Left colon (tissue), 2 donors: Measurements from ENCODE around the gene SLIT3. TPM values are rescaled to one million over a fixed set of nuclear protein-coding genes. Genes with fewer than 3 reads are reported as not detected.

Experiments
- ATAC-seq: fragments of 200-7000 bp; cut with Tn5 transposase; one replicate; pipeline ENCODE4 v1.9.1; 2020; ENCODE audit warnings: mild to moderate bottlenecking, moderate library complexity
- DNase-seq, 2 donors: peaks; one replicate each; pipeline ENCODE4 v3.0.0-alpha.2; 2020
- intact Hi-C, 2 donors: fragments of 100-400 bp; cut with DNase I in 1 of 2; cut with micrococcal nuclease in 1 of 2; formaldehyde crosslinking; loops; one replicate each; pipeline versions ENCODE4 v1.11.2 to v1.14.0; 2022; cut with DNase I, micrococcal nuclease
- total RNA-seq, 2 donors: library from RNA; stranded (reverse); fragmentation: NEBNext Ultra II Directional; extraction: Animal tissue kit (Norgen Biotek cat#: 25700); gene quantifications; one replicate each; pipeline ENCODE4 v1.2.1, GENCODE V29; 2021
- donor health status: DM: no; HTN: no; CAD: no.
- donor health status: DM: yes; HTN: yes; CAD: no.

SLIT3 gene
- total RNA-seq, 2 donors from 2014 or later = 6.1 to 15.7 TPM

DNA sequence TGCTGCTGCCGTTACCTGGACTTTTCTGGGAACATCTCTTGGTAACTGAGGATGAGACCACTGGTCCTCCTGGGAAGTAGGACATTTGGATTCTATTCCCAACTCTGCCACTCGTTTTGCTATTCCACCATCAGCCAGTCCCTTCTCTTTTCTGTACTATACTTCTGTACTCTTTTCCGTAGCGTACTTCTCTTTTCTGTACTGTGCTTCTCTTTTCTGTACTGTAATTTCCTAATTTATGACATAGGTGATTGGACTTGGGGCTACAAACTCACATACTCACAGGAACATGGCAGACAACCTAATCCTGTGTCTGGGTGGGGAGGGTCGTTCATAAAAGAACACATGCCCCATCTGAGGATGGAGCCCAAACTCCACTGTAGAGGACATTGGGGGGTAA is 386.4 kb downstream of the SLIT3 start:
- intact Hi-C loops = no loop called here
- no peak for DNase-seq
- no peak for ATAC-seq

DNA sequence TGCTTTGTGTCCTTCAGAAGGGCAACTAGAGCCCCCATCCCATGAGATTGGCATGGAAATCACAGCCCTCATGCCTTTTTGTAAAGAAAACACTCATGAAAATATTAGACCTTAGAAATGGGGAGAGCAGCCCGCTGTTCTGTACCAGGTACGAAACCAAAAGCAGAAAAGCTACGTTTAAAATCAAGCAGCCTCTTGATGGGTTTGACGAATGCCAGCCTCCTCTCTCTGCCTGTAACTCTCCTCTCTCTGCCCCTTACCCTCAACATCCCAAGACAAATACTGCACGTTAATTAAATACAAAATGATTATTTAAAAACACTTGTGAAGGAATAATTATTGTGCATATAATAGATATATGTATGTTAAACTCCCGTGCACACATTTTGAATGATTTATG is 390.1 kb downstream of the SLIT3 start:
- DNase-seq (no peak), ATAC-seq (no peak)
- intact Hi-C loops = no loop called here

DNA sequence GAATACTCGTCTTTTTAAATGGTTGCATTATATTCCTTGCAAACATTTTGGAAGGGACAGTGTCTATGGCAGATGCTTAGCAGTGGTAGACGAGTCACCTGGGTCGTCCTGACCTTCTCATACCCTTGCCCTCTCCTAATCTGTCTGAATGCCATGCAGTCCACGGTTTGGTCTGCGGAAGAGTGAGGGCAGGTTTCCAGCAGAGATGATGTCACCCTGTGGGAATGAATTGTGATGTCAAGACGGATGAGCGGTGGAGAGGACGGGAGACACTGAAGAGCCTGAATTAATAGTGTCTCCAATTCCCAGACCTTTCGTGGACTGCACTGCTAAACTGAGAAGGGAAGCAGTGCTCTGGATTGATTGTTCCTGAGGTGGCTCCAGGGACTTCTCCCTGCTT is 392.7 kb downstream of the SLIT3 start:
- ATAC-seq = no peak

DNA sequence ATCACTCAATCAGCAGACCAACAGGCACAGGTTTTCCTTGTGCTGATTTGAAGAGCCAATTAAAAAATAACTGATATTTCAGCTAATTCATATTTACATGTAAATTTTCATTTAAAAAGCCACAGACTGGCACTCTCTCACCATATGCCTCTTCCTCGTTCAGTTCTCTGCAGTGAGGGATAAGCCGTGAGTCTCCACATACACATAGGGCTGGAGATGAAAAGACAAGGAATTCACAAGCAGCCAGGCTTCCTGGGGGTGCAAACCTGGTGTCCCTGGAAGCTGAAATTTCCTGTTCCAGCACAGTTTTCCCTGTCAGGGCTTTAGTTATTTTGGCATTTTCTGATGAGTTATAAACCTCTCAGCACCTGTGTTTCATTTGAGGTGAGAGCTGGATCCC is 397.9 kb downstream of the SLIT3 start:
- DNase-seq = no peak
- intact Hi-C loops = no loop called here
- ATAC-seq = no peak

More for the DNA sequence above, 392.7 kb downstream of the SLIT3 start:
- intact Hi-C loops = no loop called here
- no peak for DNase-seq

DNA sequence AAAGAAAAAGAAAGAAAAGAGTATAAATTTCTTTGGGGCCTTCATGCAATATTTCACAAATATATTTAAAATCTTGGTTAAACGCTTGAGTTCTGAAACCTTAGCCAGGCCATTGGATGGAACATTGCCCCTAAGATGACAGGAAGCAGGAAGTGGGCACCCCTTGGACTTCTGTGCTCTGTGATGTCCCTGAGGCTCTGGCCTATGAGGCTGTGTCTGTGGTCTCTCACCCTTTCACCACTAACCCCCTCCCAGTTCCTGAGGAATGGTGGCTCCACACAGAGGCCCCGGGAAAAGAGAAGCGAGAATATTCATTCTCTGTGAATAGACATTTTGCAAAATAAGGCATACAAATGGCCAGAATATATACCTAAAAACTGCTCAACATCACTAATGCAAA is 401.3 kb downstream of the SLIT3 start:
- ATAC-seq (no peak), DNase-seq (no peak)
- intact Hi-C loops = no loop called here

DNA sequence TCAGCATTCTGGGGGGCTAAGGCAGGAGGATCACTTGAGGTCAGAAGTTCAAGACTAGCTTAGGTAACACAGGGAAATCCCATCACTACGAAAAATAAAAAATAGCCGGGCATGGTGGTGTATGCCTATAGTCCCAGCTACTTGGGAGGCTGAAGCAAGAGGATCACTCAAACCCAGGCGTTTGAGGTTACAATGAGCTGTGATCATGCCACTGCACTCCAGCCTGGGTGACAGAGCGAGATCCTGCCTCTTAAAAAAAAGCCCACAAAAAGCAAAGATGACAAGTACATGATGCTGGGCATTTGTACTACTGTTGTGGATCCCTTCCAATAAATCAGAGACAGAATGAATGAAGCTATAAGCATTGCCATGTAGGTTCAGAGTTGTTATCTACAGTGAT is 401.7 kb downstream of the SLIT3 start:
- intact Hi-C loops = no loop called here
- ATAC-seq (no peak), DNase-seq (no peak)

DNA sequence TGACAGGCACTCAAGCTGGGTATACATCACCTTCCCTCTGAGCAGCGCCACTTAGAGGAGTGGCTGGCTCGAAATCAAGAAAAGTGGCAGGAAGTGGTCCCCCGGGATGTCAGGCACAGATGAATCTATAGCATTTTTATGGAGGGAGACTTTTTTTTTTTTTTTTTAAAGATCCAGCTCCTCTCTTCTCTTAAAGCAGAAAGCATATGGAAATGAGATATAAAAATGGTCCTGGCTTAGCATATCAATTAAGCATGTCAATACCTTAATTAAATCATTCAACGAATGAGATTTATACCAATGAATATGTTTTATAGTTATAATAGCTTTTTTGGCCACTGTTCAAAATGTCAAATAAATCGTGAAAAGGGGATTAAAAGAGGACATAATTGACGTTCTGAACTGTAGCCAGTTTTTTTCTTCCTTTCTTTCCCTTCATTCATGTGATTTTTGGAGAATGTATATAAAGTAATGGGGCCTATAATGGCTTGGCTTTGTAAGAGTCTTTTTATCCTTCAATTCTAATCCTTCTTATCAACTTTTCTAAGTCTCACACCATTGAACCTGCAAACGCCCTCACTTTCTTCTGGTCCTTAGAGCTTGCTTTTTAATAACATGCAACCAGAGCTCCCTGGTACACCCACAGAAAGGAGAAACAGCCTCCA is 402.6 kb downstream of the SLIT3 start:
- ATAC-seq = no peak
- intact Hi-C loops = no loop called here
- DNase-seq = no peak

DNA sequence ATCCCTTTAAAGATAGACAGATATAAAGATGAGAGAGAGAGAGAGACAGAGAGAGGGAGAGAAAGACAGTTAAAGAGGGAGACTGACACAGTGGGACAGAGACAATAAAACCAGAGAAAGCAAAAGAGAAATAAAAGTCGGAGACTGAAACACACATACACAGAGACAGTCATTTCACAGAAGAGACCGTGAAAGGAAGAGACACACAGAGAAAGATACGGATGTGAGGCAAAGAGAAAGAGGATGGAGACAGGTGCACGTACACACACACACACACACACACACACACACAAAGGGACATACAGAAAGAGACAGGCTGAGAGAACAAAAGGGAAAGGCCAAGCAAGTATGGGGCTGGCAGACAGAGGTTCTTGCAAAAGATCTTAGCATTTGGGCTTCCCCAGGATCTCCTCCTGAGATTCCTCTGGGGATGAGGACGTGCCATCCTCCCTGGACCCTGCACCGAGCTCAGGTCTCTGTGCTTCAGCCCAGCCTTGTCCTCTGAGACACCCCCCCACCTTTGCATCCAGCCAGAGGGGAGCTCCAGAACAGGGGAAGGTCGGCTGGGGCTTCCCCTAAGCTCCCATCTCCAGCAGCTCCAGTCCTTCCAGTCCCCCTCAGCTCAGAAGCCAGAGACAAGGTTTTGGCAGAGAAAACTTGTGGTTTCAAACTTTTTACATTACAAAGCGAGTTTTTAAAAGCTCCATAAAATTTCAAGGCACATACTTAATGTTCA is 403.4 kb downstream of the SLIT3 start:
- no peak for DNase-seq
- intact Hi-C loops = no loop called here

DNA sequence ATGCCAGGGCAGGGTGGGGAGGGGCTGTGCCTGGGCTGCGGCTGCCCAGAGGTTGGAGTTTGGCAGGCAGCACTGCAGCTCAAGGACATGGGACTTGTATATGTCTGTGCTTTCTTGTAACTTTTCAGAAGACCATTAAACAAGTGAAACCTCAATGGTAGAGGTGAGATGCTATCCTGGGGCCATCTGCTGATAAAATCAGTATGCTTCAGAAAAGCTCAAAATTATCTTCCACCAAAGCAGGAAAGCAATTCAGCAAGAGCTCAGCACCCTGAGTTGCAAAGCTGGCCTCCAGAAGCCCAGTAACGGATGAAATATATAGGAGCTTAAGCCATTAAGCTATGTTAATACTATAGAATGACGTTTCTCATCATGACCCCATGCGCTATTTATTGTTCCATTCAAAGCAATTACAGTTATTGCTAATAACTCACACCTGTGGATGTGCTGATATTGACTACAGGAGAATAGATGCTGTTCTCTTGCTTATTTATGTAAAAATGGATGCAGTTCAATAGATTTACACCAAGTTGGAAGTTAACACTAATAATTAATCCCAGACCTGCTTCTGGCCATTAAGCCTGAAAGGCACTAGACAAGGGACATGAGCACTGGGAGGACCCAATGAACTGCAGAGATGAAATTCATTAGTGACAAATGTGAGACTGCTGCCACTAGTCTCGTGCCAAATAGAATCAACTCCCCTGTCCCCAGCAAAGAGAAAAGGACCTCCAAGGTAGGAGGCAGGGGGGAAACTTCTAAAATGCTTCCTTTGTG is 405.5 kb downstream of the SLIT3 start:
- intact Hi-C loops = no loop called here
- ATAC-seq = no peak
- no peak for DNase-seq

More for the DNA sequence above, 403.4 kb downstream of the SLIT3 start:
- ATAC-seq = no peak

DNA sequence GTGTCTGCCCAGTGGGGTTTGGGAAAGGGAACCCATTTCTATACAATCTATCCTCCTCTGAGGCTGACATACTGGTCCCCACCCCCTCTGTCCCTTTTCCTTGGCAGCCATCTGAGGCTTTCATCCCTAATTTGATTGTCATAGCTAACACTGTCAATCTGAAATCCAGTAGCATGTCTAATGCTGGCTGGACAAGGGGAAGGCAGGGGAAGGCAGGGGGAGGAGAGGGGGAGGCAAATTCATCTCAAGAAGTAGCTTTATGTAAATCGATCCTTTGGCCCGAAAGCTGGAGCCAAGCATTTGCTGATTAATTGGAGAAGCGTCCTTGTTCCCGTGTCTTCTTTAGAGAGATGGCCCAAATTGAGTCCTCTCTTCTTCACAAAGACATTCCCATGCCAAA is 407.7 kb downstream of the SLIT3 start:
- intact Hi-C loops = no loop called here
- ATAC-seq (no peak), DNase-seq (no peak)

DNA sequence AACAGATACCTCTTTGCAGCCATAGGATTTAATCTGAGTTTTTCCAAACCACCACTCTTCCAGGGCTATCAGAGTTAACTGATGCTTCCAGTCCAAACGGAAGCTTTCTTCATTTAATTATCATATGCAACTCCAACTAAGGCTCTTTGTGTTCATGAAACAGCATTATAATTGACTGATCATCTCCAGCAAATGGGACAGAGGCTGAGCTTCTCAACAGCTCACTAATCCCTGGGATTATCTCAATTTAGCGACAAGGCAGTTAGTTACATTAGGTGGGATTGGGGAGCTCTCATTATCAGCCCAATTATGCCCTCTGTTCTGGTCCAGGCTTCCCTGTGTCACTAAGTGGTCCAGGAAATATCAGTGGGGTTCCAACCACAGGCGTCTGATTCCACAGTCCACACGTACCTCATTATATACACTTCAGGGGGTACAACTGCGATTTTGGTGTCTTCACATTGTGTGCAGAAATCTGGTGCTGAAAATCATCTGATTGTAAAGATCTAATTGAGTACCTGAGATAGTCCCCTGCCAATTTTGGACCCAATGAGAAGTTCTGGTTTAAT is 408.2 kb downstream of the SLIT3 start:
- ATAC-seq (no peak), DNase-seq (no peak)
- intact Hi-C loops = no loop called here

DNA sequence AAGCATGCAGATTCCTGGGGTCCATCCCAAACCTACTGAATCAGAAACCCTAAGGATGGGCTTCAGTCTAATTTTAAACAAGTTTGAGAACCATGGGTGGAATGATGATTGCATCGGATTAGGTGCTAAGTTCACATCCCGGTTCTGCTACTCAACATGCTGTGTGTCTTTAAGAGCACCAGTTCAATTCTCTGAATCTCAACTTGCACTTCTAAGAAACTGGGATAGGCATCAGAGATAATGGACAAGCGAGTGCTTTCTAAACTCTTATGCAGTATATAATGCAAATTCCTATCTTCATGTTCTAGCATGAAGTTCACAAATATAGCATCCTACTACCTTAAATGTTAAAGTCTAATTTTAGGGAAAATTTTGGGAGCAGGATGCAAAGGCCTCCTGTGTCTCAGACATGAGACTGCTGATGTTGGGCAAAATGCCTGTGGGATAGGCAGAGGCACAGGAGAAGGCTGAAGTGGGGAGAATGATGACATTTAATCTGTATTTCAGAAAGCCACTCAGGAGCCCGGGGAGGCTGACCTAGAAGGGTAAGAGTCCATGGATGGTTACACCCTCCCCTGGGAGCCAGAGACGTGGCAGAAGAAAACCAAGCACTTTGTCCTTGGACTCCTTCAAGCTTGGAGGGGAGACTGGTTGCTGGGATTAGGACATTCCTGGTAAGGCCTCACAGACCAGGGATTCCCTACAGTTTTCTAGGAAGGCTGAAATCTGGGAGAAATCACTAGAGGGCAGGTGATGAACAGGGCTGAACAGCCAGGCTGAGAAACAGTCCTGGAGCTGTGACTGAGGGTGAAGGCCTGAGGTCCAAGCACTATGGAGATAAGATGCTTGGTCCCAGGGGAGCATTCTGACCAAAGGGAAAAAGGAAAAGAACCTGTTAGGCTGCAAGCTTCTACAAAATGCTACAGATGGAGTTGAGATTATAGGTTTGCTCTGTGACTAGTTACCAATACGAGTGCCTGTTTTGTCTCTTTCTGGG is 409.8 kb downstream of the SLIT3 start:
- no peak for DNase-seq
- ATAC-seq = no peak
- intact Hi-C loops = no loop called here

DNA sequence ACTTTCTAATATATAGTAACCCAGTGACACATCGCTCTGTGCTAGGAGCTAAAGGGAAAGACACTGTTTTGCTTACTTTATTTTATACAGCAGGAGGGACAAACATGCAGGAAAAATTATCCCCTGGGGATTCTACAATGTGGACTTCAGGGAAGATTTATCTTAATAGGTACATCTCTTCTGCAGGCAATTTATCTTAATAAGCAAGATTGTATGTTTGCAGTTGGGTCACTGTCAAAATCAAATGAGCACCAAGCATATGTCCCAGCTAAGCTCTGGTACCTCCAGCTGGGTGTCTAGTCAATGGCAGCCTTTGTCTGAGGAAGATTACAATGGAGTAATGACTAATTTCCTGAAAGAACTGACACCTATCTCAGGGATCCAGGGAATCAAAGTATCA is 411.9 kb downstream of the SLIT3 start:
- intact Hi-C loops = no loop called here
- ATAC-seq (no peak), DNase-seq (no peak)

DNA sequence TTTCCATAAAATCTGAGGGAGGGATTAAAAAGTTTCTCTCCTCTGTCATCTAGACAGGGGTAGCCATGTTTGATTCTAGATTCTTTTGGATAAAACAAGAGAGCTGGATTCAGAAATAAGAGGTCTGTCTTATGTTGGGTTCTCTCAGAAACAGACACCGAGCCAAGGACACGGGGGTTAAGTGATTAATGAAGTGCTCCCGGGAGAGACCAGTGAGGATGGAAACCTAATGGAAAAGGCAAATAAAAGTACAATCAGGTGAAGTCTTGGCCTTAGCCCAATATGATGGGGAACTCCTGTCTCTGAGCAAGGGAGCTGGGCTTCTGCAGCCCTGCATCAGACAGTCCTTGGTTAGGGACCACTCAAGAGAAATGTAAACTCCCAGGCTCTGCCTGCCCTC is 413.0 kb downstream of the SLIT3 start:
- DNase-seq (no peak), ATAC-seq (no peak)
- intact Hi-C loops = no loop called here

DNA sequence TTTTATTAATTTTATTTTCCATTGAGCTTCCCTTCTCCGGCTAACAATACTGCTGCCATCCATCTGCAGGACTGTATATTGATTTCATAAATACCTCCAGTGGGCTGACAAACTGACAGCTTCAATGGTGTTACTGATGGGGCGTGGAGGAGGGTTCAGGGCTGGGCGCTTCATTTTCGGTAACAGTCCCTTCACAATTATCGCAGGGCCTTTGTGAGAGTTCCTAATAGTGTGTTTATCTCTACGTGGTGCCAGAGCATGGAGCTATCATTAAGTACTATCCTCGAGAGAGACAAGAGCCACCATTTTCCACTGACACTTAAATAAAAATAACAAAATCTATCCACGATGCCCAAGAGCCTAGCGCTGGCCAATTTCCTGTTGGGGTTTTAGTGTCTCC is 414.8 kb downstream of the SLIT3 start:
- intact Hi-C loops = no loop called here
- DNase-seq (no peak), ATAC-seq (no peak)

DNA sequence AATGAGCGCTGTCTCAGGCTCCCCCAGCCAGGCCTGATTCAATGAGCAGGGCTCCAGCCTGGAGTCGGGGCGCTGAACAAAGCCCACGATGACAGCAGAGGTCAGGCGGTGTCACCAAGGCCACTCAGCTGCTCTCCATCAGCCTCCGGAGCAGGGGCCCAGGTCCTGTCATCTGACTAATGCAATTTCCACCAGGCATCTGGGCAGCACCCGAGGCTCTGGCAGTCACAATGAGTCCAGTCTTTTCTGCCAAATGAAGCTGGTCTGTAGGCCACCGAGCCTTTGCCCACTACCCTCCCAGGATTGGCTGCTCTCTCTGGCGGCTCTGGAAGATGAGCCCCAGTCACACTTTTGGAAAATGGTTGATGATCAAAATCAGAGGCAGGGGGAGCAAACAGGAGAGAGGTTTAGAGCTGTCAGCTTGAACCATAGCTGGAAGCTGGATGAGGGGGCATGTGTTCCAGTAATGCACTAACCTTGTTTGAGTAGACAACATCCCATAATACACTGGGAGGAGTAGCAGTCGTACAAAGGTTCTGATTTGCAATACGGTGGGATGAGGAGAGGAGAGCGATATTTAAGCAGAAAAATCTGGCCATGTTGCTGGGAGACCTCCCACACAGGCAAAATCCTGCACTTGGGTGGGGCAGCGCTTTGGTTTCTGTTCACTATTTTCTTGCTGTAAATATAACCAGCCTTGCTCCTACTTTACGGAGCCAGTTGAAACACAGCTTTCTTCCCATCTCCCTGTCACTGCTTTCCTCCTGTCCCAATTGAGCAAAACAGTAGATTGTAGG is 415.4 kb downstream of the SLIT3 start:
- no peak for ATAC-seq
- intact Hi-C loops = no loop called here
- DNase-seq = no peak

DNA sequence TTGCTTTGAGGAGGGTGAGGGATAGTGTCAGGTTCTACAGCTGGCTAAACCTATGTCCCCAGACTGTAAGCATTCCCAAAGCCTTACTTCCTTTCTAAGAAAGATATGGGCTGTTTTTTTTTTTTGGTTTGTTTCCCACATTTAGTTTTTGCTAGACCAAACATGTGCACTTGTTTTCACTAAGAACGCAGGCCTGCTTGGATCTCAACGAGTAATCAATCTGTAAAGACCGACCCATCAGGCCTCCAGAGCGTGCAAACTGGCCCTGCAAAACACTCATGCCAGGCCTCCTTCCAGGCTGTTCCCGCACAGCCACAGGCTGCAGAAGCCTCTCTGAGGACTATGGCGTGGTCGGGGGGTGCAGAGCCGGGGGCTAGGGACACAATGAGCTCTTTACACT is 416.9 kb downstream of the SLIT3 start:
- intact Hi-C loops = no loop called here
- ATAC-seq (no peak), DNase-seq (no peak)

DNA sequence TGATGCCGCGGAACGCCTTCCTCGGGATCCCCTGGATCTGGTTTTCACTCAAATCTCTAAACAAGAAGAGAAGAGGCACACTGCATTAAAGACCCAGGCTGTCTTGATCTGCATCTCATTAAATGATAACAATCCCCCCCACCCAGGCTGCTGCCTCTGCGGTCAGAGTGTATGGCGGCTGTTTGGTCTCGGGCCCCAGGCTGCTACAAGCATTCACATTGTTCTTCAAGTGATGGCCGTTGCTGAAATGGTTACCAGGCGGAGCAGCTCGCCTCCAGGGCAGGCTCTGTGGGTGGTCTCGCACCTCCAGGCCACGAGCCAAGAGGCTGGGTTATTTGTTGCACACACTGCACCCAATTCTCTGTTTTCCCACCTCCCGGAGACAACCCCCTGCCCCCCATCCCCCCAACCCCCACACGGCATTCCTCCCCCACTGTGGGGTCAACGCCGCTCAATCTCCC is 417.6 kb downstream of the SLIT3 start:
- ATAC-seq = no peak
- intact Hi-C loops = no loop called here
- no peak for DNase-seq
